Measurements from ENCODE around the gene CDH24.
"Not testable (repeated sequence)": the region's sequence is repeated elsewhere in the genome, so short reads cannot be mapped to it uniquely, and the experiment has no call there.

CDH24 gene

DNA sequence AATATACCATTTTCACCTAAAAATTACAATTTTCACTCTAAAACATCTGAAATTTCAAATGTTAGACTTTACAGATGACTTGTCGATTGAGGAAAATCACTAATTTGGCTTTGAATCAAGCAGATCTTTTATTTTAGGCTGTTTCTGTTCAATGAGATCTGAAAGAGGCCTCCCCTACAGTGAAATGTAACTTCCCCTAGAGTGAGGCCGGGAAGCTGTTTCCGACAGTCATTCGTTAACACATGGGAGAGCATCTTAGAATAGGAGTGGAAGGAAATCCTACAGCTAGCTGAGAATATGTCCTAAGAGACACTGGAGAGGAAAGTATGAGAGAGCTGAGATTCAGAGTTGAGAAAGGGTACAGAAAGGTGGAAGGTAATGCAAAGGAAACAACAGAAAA lies 41.7 kb downstream of the CDH24 start:
- no peak for DNase-seq

DNA sequence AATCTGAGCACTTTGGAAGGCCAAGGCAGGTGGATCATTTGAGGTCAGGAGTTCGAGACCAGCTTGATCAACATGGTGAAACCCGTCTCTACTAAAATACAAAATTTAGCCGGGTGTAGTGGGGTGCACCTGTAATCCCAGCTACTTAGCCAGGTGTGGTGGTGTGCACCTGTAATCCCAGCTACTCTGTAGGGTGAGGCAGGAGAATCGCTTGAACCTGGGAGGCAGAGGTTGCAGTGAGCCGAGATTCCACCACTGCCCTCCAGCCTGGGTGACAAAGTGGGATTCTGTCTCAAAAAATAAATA lies 43.6 kb downstream of the CDH24 start:
- not testable (repeated sequence) for DNase-seq

DNA sequence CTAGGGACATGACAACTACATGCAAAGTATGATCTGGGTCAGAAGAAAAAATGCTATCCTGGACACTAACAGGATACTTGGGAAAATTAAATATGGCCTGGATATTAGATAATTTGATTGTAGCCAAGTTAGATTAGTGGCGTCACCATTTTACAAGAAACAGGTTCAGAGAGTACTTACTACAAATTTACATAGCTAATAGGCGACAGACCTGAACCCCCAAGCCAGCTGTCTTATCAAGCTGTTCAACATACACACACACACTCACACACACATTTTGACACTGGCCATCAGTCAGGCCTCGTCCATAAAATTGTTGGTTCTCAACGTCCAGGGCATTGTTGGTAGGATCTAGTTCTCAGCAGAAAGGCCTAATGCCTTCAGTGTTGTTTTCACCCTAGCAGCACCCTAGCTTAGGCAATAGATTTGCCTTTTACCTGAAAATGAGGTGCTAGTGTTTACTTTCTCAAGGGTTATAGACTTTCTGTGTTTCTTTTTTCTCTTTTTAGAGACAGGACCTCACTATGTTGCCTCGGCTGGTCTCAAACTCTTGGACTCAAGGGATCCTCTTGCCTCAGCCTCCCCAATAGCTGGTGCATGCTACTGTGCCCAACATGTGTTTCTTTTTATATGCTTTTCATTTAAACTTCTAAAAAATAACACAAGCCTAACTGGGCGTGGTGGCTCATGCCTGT lies 44.1 kb downstream of the CDH24 start:
- no peak for DNase-seq

DNA sequence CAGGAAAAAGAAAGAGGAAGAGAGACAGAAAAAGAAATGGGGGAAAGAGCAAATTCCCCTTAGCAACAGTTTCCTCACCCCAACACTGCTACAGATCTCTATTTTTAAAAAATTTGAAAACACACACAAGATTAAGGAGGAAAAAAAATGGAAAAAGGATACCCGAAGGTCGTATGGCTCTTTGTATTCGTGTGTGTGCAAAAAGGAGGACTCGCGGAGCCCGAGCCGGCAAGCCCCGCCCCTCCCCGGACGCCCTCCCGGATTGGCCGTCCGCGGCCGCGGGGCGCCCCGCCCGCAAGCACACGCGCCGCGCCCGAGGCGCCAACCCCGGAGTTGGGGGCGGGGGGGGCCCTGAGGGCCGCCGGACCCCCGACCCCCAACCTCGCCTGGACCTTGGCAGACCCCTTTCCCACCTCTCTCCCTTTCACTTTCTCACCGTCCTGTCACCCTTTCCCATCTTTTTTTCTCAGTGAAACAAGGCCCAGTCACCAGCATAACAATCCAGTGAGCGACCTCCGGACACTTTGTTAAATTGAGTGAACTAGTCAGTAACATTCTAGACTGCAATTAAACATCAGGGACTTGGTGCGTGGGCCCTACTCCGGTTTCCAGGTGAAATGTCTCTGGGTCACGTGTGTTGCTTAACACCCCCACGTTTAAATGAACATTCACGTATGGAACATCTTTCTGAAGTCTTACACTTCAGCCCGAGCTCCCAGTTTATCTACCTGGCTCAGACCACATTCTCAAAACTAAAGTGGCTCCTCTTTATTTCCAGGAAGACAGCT lies 47.2 kb downstream of the CDH24 start, which contains the start of gene C14orf93:
TSS of gene C14orf93 (minus strand) at position 205 of the 788 bp plus-strand sequence. CDS start 11,120 bp downstream, outside the sequence.
- DNase-seq, result peak; percentile 68

DNA sequence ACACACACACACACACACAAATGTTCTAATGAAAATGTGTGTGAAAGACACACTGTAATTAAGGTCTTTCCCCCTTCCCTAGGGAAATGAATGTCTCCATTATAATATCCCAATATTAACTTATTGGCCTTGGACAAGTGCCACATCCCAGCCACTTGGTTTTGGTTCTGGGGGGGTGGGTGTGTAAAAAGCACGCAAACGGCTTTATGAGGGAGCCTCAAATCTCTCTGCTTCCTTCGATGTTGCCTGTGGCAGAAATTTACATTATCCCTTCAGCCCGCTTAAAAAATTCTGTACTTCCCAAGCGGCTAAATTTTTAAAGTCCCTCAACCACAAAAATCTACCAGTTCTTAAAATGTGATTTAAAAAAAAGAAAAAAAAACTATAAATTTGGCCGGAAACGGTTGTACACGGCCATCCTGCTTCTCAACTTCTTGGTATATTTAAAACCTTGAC lies 47.8 kb downstream of the CDH24 start:
- DNase-seq, result no peak

DNA sequence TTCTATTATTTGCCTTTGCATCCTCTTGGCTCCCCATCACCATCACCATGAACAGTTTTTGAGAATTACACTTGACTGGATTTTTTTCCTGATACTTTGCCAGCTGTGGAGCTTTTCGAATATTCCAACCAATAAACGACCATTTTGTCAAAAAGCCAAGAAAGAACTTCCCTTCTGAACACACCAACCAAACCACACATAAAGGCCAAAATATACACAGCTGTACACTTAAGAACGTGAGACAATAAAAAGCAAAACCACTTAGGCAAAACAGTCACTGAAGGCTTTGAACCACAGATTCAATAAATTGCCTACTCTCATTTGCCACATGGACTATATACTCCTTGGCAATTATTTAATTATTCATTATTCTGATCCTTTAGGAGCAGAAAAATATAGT lies 48.5 kb downstream of the CDH24 start:
- DNase-seq, result no peak

DNA sequence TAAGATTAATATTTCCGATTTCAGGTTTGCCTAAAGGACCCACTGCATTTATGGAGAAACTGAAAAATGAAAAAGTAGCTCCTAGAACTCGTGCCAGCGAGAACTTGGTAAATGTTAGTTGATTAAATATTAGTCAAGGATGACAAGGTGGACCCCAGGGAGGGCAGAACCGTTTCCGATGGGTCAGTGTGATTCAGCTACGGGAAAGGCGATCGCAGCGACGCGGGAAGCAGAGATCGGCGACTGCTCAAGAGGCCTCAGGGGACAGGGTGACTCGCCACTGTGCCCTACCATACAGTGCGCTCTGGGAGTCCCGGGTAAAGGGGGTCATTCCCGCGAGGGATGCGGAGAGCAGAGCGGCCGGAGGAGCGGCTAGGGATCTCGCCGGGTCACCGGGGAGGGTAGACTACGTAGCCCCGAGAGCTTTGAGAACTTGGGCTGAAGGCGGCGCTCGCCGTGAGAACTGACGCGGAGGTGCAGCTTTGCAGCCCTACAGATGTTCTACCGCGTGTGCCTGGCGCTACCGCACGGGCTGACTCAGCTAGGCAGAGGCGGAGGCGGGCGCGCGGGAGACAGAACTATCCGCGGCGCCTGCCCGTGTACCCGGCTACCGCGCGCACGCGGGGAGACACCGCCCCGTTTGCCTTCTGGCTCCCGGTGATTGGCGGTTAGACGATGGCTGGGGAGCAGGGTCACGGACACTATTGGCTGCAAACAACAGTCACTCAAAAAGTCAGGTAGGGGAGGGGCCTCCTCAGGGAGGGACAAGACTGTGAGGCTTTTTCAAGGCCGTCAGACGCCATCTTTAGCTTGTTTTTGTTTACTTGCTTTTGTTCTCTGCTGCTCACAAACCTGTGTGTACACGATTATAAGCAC lies 50.5 kb downstream of the CDH24 start:
- DNase-seq, result peak; percentile 99

DNA sequence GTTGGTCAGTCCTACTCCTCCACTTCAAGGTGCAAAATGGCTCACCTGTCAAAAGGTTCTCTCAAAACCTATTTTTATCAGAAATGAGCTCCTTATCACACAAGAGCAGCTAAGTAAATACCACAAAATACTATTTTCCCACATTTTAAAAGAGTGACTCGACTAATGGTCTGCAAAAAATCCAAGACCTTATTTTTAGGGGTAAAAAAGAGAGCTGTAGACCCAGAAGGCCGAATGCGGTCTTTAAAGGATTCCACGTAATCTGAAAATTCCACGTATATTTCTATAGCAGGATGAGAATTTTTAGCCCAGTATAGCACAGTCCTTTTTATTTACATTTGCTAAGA lies 51.2 kb downstream of the CDH24 start:
- DNase-seq, result no peak

DNA sequence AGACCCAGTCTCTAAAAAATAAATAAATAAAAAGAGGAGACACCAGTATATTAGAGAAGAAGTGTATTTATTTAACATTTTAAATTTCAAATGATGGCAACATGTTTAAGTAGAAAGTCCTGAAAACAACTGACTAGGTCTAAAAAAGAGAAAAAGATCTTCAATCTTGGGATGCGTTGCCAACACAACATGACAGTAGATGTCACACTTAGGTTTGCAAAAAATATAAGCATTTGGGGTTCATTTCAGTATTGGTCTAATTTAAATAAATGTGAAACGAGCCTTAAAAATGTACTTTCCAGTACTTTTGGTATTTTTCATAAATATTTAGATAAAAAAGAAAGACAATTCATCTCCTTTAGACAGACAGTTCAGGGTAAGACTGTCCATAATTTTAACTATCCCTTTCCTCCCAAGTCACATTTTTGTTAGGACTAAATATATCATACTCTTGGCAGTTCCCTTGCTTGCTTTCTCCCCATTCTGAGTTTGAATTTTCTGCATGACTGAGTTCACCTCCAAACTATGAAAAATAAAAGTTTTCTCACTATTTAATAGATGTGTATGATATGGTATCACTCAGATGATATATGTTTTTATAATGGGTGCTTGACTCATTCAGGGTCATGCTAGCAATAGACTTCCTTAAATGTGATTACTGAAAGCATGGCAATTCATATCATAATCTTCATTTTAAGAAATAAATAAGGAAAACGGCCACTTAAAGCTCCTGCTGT lies 51.7 kb downstream of the CDH24 start:
- no peak for DNase-seq

DNA sequence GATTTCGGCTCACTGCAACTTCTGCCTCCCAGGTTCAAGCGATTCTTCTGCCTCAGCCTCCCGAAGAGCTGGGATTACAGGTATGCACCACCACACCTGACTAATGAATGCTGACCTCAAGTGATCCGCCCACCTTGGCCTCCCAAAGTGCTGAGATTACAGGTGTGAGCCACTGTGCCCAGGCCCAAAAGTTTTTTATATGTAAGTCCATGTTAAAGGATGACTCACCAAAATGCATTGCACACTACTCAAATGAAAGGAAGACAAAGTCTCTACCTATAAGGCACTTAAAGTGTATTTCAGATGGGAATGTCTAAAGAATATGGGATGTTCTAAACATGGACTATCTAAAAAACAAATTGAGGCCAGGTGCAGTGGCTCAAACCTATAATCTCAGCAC lies 53.0 kb downstream of the CDH24 start:
- DNase-seq, result not testable (repeated sequence)

DNA sequence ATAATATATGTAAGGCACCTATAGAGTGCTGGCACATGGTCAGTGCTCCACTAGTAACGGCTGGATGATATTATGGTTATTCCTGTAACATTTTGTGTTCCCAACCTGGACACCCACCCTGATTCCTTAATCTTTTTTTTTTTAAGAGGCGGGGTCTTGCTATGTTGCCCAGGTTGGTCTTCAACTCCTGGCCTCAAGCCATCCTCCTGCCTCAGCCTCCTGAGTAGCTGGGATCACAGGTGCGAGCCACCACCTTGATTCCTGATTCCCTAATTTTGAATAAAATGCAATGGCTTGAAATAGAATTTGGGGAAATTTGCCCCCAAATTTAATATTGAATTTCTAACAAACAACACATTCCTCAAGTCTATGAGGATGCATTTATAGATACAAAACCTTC lies 54.7 kb downstream of the CDH24 start:
- no peak for DNase-seq

DNA sequence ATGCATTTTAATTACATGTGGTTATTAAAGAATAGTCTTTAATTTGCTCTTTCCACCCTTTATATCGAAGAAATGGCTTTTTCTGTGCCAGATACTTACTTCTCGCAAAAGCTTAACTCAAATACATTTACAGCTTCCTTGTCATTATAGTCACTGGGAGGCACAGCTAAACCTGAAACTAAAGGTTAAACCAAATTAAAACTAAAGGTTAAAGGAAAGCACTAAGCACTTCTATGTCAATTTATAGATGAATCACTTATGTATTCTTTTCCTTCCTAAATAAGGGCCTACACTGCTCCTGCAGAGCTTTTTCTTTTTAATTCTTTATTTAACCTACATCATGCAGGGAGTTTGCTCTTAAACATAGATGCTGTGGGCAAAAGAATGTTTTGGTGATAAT lies 56.5 kb downstream of the CDH24 start:
- no peak for DNase-seq

DNA sequence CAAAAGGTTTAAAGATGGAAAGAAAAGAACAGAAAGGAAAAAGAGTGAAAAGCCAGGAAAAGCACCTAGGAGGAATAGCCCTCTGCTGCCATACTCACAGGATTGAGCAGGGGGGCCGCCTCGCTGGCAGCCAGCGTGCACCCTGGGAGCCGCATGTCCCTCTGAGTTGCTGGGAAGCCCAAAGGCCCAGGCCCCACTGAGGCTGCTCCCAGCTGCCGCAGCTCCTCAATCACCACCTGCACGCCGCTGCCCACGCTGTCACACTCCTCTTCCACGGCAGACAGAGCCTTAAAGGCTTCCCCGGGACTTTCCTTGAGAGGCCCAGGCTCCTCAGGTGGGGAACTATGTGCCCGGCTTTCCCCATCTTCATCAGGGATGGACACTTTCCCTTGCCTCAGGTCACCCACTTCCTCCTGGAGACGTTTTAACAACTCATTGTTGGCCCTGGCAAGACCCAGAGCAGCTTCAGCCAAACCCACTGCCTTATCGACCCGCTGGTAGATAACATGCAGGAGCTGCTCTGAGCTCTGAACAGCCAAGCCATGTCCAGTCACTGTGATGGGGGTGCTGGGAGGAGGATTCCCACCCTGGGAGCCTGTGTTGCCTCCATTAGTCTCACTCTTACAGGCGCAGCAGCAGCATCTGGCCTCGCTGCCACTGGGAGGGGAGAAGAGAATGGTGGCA lies 58.8 kb downstream of the CDH24 start:
- no peak for DNase-seq

DNA sequence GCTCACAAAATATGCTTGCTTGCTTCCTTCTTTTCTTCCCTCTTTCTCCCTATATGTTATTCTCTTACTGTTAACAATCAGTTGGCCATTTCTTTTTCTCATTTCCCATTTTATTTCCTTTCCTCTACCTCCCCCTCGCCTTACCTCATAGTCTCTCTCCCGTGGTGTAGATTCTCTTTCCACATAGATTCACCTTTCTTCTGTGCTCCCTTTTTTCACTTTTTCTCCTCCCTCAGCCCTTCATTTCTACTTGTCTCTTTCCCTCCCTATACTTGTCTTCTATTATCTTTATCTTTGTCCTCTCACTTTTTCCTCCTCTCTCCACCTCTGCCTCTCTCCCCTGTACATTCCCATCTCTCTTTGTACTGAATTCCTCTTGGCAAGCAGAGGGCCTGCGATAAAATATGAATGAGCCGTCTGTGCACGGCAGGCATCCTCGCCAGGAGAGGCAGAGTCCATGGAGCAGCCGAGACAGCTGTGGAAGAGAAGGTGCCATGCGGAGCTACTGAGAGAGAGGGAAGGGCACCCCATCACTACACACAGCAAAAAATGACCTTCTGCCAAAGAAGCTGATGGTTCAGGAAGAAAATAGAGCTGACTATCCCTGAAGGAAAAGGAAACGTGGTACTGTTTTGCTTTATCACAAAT lies 59.5 kb downstream of the CDH24 start:
- DNase-seq, result no peak
